Fibroblast of skin of abdomen (primary cell): ENCODE measurements around the gene IP6K3.

ENCODE experiments used
- DNase-seq: peaks from one replicate; pipeline ENCODE4 v3.0.0-alpha.2; 2013

IP6K3 gene

DNA sequence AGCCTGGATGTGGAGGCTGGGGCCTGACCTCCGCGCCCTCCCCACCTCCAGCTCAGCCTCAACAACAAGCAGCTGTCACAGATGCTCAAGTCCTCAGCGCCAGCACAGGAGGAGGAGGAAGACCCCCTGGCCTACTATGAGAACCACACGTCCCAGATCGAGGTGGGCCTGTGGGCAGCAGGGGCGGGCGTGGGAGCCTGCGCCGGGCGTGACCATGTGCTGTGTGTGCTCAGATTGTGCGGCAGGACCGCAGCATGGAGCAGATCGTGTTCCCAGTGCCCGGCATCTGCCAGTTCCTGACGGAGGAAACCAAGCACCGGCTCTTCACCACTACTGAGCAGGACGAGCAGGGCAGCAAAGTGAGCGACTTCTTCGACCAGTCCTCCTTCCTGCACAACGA, 58.7 kb downstream of the IP6K3 start:
- DNase-seq: no peak

DNA sequence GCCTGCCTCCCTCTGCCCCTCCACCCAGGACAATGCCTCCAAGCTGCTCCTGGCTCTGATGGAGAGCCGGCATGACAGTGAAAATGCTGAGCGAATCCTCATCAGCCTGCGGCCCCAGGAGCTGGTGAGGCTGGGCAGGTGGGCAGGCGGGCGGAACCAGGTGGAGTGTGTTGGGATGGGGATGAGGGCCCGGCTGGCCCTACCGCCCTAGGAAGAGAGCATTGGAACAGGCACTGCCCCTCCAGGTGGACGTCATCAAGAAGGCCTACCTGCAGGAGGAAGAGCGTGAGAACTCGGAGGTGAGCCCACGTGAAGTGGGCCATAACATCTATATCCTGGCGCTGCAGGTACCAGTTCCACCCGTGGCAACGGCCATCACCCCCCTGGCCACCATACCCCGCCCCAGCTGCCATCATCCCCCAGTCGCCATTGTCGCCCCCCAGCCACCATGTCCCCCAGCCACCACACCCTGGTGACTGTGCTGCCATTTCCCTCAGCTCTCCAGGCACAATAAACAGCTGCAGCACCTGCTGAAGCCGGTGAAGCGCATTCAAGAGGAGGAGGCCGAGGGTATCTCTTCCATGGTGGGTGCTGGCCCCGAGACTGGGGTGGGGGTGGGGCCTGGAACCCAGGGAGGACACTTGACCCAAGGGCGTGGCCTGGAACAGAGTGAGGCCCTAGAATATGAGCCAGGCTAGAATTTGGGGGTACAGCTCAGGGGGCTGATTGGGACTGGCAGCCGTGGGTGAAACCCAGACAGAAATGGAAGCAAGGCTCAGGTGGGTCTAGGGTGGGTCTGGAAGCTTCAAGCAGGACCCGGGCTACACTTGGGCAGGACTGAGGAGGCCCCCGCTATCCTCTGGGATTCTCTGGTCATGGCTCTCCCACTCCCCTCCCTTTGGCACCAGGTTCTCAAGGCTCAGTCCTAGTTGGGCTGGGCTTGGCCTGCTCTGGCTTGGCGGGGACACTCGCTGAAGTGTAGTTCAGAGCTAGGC, 59.4 kb downstream of the IP6K3 start:
- DNase-seq: no peak

DNA sequence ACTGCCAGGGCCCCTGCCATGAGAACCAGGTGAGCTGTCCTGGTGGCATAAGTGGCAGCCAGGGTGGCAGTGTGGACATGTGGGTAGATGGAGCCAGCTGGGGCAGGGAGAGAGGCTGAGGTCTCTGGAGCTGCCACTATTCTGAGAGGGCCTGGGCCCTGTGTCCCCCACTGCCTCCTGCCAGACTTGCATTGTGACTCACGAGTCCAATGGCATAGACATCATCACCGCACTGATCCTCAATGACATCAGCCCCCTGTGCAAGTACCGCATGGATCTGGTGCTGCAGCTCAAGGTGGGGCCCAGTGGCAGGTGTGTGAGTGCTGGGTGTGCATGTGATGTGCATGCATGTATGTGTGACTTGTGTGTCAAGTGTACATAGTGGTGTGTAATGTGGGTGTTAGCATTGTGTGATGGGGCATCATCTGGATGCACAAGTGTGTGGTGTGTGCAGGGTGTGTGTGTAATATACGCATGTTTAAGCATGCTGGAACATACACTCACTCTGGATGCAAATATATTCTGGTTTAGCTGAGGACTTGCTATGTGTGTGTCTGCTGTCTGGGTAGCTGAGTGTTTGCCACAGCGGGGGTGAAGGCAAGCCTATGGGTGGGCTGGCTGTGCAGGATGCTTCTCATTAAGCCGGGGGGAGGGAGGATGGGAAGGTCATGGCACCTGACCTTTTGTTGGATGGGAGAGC, 60.3 kb downstream of the IP6K3 start:
- no peak for DNase-seq

DNA sequence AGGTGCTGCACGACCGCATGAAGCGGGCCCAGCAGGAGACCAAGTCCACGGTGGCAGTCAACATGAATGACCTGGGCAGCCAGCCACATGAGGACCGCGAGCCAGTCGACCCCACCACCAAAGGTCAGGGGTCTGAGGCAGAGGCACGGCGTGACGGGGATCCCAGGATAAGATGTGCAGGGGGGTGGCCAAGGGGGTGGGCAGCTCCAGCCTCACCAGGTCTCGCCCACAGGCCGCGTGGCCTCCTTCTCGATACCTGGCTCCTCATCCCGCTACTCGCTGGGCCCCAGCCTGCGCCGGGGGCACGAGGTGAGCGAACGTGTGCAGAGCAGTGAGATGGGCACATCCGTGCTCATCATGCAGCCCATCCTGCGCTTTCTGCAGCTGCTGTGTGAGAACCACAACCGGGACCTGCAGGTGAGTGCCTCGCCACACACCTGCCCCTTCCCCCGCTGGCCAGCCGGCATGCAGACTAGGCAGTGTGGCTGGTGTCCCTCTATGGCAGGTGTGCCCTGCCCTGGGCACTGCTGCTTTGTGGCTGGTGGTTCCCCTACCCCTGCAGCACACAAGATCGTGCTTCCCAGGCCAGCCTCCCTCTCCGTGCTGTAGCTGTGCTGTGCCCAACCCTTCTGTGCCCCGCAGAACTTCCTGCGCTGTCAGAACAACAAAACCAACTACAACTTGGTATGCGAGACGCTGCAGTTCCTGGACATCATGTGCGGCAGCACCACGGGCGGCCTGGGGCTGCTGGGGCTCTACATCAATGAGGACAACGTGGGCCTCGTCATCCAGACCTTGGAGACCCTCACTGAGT, 61.1 kb downstream of the IP6K3 start:
- DNase-seq: no peak

DNA sequence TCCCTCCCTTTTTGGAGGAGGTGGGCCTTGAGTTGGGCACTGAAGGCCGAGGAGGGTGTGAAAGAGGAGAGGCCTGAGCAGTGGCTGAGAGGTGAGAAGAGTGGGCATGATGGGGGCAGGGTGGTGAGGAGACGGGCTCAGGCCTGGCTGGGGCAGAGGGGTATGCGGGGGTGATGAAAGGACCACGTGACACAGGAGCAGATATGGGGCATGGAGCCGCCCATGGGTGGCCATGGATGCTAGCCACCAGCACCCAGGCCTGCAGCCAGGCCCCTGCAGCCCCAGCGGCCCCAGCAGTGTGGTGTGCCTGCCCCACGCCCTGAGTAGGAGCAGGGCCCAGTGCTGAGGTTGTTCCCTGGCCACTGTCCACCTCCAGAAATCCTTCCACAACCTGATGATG, 61.7 kb downstream of the IP6K3 start:
- DNase-seq: no peak

DNA sequence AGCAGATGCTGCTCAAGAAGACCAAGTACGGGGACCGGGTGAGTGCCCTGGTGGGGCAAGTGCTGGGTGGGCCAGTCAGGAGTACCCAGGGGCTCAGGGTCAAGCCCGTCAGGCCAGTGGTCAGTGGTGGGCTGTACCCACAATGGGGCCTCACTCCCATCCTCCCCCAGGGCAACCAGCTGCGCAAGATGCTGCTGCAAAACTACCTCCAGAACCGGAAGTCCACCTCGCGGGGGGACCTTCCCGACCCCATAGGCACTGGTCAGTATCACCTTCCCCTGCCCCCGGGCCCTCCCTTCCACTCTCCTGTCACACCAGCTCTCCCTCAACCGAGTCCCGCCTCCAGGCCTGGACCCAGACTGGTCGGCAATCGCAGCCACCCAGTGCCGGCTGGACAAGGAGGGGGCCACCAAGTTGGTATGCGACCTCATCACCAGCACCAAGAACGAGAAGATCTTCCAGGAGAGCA, 62.2 kb downstream of the IP6K3 start:
- DNase-seq: no peak

DNA sequence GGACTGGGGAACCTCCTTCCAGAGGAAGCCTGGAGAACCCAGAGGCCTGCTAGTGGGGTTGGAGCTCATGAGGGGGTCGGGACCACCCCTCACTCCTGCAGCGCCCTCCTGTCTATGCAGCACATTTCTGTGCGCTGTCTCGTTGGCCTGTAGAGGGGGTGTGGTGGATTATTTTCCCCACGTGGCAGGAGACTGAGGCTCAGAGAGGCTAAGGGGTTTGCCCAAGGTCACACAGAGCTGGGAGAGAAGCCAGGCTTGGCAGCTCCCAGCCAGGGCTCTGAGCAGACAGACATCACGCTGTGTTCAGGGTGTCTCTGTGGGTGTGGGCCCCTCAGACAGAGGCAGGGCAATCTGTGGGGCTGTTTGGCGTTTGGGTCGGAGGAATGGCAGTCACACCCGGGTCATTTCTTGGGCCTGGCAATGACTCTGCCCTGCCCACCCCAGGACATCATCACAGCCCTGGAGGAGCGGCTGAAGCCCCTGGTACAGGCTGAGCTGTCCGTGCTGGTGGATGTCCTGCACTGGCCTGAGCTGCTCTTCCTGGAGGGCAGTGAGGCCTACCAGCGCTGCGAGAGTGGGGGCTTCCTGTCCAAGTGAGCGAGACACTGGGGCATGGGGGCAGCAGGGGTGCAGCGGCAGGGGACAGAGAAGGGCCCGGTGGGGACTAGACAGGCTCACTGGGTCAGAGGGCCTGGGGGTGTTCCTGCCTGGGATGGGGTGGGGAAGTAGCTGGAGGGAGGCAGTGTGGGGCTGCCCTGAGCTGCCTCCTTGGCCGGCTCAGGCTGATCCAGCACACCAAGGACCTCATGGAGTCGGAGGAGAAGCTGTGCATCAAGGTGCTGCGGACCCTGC, 62.9 kb downstream of the IP6K3 start:
- no peak for DNase-seq

DNA sequence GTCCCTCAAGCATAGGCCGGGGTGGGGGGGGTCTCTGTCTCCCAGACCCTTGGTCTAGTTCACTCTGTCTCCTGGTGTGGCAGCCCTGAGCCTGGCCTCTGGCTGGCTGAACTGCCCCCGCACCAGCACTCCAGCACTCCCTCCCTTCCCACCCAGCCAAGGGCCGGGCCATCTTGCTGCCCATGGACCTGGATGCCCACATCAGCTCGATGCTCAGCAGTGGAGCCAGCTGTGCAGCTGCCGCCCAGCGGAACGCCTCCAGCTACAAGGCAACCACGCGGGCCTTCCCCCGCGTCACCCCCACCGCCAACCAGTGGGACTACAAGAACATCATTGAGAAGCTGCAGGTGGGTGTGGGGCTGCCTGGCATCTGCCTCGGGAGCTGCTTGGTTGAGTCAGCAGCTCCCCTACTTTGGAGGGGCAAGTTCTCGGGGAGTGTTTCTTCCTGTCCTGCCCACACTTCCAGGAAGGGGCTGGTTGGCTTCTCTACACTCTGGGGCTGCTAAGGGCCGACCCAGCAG, 63.6 kb downstream of the IP6K3 start:
- DNase-seq: no peak

DNA sequence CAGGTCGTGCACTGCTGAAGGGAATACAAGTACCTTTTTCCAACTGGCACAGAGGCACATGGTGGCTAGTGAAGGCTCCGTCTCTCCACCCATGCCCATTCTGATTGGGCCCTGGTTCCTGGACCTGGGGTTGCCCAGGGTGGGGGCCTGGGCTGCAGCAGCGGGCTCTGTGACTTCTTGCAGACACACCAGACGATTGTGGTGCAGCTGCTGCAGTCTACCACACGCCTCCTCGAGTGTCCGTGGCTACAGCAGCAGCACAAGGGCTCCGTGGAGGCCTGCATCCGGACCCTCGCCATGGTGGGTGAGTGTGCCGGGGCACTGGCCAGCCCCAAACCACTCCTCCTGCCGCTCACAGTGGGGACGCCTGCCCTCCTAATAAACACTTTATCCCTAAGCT, 64.4 kb downstream of the IP6K3 start:
- DNase-seq: no peak

DNA sequence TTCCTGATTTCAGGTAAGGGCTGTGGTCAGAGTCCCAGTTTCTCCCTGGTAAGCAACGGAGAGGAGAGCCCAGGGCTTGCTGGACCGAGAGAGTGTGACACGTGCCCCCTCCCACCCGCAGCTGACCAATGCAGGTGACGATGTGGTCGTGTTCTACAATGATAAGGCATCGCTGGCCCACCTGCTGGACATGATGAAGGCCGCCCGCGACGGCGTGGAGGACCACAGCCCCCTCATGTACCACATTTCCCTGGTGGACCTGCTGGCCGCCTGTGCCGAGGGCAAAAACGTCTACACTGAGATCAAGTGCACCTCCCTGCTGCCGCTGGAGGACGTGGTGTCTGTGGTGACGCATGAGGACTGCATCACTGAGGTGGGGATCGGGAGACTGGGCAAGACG, 66.9 kb downstream of the IP6K3 start:
- DNase-seq: no peak

DNA sequence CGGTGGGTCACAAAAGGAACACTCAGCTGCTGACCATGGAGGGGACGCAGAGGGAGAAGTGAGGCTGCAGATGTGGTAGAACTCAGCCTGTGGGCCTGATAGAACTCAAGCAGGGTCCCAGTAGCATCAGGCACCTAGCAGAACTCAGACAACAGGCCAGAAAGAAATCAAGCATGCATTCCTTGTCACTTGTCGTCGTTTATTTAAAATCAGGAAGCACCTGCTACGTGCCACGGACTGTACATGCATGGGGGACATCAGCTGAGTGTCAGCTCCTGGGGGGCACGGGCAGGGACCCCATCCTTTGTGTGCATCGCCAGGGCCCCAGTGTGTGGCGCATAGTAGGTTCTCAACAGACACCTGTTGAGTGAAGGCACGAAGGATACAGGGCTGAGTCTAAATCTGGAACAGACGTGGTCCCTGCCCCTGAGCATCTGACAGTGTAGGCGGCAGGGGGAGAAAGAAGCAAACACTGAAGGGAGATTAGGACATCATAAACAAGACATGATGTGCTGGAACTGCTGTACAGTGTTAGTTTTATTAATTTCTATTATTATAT, 67.7 kb downstream of the IP6K3 start:
- no peak for DNase-seq

DNA sequence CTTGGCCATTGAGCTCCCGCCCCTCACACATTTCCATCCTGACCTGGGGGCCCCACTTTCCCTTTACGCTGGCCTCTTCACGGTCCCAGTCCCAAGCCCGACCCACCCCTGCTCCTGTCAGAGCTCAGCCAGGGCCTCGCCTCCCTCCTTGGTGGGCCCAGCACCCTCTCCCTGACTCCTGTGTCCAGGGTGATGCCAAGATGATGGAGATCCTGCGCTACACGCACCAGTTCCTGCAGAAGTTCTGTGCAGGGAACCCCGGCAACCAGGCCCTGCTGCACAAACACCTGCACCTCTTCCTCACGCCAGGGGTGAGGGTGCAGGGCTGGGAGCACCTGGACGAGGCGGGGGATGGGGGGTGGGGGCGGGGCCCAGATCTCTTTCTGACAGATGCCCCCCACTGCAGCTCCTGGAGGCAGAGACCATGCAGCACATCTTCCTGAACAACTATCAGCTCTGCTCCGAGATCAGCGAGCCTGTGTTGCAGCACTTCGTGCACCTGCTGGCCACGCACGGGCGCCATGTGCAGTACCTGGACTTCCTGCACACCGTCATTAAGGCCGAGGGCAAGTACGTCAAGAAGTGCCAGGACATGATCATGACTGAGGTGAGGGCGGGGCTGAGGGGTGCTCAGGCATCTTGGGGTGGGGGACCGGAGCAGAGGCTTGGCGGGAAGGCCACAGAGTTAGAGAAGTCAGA, 68.3 kb downstream of the IP6K3 start:
- no peak for DNase-seq

DNA sequence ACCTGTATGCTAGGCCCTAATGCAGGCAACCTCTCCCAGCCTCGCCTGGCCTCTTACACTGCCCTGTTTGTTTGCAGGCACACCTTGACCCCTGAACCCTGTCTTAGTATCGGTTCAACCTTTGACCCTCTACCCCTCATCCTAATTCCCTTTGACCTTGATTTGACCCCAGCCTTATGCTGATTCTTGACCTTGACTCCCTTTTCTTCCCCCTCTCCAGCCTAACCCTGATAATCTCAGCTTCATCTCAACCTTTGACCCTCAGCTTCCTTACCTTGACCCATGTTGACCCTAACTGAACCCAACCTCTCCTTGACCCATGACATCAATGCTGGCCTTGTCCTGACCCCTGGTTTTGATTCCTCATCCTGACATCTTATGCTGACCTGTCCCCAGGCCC, 69.0 kb downstream of the IP6K3 start:
- DNase-seq: no peak

DNA sequence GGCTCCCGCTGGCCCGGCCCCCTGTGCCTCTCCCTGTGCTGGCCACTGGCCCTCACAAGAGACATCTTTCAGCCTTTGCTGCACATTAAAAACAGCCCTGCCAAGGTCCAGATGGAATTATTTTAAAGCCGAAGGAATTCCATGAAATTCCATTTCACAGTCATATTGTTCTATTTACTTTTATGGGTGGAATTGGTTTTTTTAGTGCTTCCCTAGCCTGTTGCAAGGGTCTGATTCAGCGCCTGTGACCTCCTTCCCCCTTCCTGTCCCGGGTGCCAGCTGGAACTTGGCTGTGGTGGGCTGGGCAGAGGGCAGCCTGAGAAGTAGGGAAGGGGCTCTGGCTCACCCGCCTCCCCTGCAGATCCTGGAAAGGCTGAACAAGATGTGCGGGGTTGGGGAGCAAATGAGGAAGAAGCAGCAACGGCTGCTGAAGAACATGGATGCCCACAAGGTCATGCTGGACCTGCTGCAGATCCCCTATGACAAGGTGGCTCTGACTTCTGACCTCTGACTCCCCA, 69.5 kb downstream of the IP6K3 start:
- peak; percentile 72 for DNase-seq

DNA sequence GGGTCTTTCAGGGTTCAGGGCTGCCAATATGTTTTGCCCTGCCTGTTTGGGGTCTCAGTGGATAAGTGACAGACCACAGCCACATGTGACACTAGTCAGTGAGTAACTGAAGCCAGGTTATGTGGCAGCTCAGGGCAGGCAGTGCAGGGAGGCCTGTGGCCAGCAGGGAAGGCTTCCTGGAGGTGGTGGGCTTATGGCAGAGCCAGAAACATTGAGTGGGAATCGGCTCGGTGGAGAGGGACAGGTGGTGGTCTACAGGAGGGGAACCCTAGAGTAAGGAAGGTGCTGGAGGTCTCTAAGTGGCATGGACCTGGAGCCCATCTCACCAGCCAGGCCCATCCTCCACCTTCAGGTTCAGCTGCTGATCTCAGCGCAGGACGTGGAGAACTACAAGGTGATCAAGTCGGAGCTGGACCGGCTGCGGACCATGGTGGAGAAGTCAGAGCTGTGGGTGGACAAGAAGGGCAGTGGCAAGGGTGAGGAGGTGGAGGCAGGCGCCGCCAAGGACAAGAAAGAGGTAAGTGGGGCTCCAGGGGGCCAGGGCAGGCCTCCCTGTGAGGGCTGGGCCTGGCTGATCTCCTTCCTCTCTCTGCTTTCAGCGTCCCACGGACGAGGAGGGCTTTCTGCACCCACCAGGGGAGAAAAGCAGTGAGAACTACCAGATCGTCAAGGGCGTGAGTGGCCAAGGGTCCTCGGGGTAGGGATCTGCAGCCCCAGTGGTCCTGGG, 70.1 kb downstream of the IP6K3 start:
- DNase-seq: no peak

DNA sequence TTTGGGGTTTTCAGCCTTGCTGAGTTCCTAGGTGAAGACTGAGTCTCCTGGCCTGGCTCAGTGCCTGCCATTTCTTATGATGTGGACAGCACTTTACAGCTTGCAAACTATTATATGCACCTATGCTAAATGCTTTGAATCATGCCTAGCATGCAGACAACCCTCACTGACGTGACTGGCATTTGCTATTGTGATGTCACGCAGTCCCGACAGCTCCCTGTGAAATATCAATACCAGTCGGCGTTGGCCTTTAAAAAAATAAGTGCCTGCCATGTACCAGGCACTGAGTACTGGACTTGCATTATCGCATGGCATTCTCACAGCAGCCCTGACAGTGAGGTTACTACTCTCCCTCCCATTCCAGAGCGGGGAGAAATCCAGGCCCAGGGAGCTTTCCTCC, 70.7 kb downstream of the IP6K3 start:
- no peak for DNase-seq

DNA sequence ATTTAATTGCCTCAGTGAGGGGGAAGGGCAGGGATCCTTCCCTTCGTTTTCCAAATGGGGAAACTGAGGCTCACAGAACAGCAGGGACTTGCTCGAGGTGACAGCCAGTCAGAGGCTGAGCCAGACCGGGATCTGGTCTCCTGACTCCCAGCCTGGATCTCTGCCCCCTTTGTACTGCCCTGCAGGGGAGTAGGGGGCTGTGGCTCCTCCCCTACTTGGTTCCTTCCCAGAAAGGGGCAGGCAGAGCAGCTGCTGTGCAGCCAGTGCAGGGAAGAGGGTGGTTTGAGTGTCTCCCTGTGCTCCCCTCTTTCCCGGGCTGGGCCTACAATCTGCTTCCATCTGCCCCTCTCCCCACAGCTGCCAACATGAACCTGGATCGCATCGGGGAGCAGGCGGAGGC, 72.9 kb downstream of the IP6K3 start:
- DNase-seq: no peak

DNA sequence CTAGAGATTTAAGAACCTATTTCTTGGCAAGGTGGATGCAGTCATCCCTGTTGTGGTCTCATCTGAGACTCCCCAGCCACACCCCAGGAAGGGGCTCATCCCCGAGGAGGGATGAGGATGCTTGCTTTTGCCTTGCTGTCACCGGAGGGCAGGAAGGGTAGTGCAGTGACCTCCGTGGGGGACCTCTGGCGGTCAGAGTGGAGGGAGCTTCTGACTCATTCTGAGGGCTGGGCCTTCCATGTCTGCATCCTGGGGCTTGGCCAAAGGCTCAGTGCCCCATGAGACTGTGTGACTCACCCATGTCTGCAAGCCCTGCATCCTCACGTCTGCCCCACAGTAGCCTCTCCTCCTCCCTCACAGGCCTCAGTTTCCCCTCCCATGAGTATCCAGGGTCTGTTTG, 73.9 kb downstream of the IP6K3 start:
- DNase-seq: peak; percentile 95

DNA sequence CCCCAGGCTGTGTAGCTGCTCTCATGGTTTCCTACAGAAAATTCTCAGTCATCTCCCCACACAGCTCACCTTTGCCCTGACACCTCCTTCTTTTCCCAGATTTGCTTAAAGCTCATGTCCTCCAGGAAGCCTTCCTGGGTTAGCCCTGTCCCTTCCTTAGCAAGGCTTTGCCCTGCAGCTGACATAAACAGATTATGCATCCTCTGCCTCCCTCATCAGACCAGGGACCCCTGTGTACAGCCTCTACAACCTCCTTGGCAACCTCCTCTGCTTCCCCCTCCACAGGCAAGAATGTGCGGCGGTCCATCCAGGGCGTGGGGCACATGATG, 75.0 kb downstream of the IP6K3 start:
- DNase-seq: no peak
